GM12873 (cell line): ENCODE measurements around the gene KDSR.

Experiments used
- TF ChIP-seq, protein P1 (sequence below): IDR thresholded peaks from 2 replicates; pipeline ENCODE4 v1.5.1; 2012; ENCODE audit warnings: low read depth, mild to moderate bottlenecking, moderate library complexity, low read length, control low read depth; ENCODE audit not compliant: insufficient read depth; ENCODE audit errors: missing control alignments

Gene KDSR

DNA sequence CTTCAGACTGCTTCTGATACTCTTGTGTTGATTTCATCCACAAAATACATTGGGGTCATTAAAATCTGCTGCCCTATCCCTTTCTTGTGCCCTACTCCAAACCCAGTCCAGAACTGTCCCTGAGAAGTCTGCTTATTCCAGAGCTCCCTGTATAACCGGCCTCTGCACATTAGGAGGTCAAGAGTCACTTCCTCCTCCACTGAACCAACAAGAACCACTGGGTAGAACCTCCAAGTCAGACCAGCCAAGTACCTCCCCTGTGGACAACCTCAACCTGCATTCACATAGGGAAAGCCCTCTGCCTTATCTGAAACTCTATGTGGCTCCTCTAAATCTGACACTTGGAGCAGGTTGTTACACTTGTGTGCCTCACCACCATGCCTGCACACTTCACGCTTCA is 22.1 kb downstream of the KDSR start:
- TF ChIP-seq, protein P1, sequence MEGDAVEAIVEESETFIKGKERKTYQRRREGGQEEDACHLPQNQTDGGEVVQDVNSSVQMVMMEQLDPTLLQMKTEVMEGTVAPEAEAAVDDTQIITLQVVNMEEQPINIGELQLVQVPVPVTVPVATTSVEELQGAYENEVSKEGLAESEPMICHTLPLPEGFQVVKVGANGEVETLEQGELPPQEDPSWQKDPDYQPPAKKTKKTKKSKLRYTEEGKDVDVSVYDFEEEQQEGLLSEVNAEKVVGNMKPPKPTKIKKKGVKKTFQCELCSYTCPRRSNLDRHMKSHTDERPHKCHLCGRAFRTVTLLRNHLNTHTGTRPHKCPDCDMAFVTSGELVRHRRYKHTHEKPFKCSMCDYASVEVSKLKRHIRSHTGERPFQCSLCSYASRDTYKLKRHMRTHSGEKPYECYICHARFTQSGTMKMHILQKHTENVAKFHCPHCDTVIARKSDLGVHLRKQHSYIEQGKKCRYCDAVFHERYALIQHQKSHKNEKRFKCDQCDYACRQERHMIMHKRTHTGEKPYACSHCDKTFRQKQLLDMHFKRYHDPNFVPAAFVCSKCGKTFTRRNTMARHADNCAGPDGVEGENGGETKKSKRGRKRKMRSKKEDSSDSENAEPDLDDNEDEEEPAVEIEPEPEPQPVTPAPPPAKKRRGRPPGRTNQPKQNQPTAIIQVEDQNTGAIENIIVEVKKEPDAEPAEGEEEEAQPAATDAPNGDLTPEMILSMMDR, result no peak

DNA sequence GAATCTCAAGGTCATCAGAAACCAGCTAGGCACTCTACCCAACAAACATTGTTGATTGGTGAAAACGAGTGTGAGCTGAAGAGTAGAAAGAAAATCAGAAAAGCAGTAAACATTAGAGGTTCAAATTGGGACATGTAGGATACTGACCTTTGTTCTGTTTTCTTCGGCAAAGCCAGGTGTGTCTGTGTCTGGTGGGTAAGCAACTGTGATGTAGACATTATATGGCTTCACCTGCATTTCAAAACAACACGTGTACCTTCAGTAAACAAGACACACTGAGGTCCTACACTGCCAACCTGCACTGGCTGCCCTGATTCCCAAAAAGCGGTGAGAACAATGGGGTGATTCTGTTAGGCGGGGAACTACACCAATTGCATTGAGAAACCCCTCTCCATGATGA is 22.7 kb downstream of the KDSR start:
- TF ChIP-seq, protein P1, result no peak

DNA sequence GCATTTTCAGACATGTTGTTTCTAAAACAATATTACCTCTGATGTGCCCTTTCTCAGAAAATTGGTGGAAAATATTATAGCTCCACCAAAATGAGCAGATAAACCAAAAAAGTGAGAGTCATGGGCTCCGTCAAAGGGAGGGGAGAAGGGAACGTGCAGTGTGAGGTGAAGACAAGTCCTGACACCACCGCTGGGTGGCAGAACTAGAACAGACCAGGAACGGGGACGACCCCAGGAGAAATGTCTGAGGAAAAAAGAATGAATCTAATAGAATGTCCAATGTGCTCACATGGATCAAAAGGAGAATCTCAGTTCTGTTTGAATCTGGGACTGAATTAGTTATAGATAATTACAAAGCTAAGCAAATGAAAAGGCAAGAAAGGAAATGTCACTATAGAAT is 24.8 kb downstream of the KDSR start:
- TF ChIP-seq, protein P1, result peak; percentile 57

DNA sequence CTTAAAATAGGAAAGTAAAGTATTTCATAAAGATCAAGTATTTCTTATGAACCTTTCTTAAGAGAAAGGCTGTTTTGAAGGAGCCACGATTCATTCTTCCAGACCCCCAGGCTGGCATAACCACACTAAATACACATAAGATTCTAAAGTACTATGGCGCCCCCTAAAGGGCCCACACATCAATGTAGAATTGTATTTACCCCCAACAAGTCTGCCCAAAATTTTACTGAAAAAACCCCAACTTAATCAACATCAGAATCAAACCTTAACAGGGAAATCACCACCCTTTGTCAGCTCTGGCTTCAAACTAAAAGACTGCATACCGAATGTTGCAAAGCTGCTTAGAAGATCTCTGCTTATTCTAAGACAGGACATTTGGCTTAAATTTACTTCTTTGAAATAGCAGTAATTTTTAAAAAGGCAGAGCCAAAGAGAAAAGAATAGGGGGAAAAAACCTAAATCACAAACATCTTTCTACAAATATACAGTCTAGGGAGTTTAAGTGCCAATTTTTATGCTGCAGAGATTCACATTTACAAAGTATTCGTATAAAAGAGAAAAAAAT is 27.0 kb downstream of the KDSR start:
- TF ChIP-seq, protein P1, result peak; percentile 59

DNA sequence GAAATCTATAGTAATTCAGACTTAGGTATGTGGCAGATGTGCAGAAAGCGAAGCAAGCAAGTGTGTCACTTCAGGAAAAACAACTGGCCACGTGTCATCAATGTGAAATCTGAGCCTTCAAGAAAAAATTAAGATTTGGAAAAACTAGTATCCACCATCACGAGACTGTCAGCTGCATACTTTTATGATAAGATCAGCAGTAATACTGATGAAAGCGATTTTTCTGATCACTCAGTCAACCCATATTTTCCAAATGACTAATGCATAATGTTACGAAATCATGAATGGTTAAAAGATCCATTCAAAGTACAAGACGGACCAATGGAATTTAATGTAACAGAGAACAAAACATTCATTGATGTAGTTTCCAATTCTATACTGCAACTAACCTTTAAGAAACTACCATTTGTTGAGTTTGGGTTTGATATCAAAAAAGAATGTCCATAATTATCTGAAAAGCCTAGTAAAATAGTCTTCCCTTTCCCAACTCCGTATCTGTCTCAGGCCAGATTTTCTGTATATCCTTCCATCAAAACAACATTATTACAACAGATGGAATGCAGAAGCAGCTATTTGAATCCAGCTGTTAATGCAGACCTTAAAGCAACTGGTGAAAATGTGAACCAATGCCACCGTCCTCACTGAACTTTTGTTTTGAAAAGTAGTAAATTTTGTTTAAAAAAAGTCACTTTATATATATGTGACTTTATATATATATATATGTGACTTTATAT is 30.5 kb downstream of the KDSR start:
- TF ChIP-seq, protein P1, result no peak

DNA sequence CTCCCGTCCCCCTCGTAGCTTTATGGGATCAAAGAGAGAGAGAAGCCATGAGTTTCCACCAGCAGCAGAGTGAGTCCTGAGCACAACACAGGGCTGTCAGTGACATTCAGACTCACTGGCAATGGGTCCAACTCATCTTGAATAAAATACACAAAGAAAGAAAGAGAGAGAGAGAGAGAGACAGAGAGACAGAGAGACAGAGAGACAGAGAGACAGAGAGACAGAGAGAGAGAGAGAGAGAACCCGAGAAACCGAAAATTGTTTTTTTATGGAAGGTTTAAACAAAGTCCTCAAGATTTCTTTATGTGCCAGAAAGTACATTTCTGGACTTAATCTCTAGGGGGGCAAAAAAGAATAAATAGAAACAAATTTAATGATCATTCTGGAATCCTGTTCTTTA is 35.9 kb downstream of the KDSR start:
- TF ChIP-seq, protein P1, result no peak

DNA sequence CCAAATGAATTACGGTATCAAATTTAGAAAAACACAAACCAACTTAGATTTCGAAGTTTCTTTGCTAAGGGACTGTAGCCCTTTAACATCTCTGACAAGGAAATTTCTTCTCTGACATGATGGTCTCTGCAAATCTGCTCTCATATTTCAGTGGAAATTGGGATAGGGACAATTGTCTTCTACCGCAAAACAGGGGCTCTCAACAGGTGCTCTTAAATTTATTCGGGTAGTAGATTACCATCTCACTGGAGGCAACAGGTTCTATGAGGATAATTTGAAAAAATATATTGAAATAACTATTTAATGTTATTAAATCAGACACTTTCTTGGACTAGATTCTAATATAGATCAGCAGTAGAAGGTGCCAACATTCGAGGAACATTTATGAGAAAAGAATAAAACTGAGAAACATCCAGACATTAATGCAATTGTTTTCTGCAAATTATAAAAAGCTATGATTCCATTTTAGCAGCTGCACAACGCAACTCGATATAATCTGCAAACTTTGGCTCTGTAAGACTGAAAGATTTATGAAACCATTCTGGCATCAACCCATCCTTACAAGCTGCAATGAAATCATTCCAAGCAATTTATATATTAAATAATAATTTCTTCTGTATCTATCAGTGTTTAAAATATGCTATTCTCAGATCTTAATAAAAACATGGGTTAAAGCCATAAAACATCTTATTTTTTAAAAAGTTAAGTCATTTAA is 37.4 kb downstream of the KDSR start:
- TF ChIP-seq, protein P1, result no peak
